ENCODE data around the gene ARHGEF19.

The ARHGEF19 gene

DNA sequence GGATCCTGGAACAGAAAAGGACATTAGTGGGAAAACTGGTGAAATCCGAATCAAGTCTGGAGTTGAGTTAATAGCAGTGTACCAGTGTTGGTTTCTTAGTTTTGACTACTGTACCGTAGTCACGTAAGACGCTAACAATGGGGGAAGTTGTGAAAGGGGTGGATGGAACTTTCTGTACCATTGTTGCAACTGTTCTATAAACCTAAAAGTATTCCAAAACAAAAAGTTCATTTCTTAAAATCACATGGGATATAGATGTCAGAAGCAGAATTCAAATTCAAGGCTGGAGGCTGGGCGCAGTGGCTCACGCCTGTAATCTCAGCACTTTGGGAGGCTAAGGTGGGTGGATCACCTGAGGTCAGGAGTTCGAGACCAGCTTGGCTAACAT lies 16.9 kb downstream of the ARHGEF19 start:
- H3K4me3 ChIP-seq (ENCODE audit: control insufficient read depth, low read depth, low read length) = no peak overlapping the region
- TF ChIP-seq, protein P1, sequence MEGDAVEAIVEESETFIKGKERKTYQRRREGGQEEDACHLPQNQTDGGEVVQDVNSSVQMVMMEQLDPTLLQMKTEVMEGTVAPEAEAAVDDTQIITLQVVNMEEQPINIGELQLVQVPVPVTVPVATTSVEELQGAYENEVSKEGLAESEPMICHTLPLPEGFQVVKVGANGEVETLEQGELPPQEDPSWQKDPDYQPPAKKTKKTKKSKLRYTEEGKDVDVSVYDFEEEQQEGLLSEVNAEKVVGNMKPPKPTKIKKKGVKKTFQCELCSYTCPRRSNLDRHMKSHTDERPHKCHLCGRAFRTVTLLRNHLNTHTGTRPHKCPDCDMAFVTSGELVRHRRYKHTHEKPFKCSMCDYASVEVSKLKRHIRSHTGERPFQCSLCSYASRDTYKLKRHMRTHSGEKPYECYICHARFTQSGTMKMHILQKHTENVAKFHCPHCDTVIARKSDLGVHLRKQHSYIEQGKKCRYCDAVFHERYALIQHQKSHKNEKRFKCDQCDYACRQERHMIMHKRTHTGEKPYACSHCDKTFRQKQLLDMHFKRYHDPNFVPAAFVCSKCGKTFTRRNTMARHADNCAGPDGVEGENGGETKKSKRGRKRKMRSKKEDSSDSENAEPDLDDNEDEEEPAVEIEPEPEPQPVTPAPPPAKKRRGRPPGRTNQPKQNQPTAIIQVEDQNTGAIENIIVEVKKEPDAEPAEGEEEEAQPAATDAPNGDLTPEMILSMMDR (IDR thresholded peaks at IDR 0.05; ENCODE audit: control insufficient read depth, insufficient read depth, low read depth, low read length, missing control alignments) = no peak
- peak; percentile 2 for DNase-seq (ENCODE audit: low read depth)

DNA sequence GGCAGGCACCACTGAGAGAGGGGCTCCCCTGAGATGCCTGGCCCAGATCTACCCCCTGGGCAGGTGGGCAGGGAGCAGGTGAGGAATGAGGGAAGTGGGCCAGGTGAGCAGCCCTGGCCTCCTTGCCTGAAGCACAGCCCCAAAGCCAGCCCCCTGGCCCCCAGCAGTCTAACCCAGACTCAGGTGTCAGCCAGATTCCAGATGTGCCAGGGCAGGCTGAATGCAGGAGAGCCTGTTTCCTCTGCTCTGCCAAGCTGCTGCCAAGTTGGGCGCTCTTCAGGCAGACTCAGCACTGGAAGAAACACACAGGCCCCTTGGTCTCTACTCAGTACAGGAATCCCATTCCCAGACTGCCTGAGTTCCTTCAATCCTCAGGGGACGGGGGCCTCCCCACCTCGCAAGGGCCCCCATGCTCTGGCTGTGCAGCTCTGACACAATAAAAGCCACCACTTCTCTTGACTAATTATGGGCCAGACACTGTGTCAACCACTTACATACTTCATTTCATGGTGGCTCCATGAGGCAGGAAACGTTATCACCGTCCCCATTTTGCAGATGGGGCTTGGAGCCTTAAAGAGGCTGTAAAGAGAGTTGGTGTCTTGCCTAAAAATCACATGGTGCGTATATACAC lies 20.4 kb downstream of the ARHGEF19 start:
- TF ChIP-seq, protein P1 (IDR thresholded peaks at IDR 0.05; ENCODE audit: control insufficient read depth, insufficient read depth, low read depth, low read length, missing control alignments) = no peak
- H3K4me3 ChIP-seq (ENCODE audit: control insufficient read depth, low read depth, low read length) = no peak overlapping the region
- DNase-seq (ENCODE audit: low read depth) = no peak

- TF ChIP-seq, protein P1 (IDR thresholded peaks at IDR 0.05; ENCODE audit: control insufficient read depth, insufficient read depth, low read depth, low read length, missing control alignments) = no peak
- no peak overlapping the region for H3K4me3 ChIP-seq (ENCODE audit: control insufficient read depth, low read depth, low read length)
- no peak for DNase-seq (ENCODE audit: low read depth)
Measured at GRCh38 chr1:16191309-16191708, 21.1 kb downstream of the ARHGEF19 start.

DNA sequence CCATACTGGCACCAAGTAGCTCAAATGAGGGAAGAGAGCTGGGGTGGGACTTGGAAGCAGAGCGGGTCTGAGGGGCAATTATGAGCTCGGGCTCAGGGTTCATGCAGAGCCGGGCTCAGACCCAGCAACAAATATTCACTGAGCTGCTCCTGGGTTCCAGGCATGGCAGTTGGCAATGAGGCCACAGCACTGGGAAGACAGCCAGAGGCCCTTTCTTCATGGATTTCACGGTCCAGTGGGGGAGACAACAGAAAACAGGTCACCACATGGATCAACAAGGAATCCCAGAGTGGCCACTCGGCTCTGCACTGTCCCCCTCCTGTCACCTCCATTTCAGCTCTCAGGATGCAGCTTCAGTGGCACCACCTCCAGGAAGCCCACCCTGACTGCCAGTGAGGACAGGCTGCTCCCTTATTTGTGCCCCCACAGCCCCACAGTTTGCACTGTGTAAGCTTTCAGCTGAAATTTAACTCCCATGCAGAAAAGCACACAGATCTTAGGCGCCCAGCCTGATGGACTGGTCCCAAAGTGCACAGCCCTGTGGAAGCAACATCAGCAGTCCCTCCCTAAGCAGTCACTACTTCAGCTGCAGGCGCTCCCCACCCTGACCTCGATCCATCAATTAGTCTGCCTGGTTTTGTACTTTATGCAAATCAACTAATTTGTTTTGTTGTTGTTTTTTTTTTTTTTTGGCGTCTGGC lies 22.4 kb downstream of the ARHGEF19 start:
- no peak overlapping the region for H3K4me3 ChIP-seq (ENCODE audit: control insufficient read depth, low read depth, low read length)
- DNase-seq (ENCODE audit: low read depth) = no peak
- TF ChIP-seq, protein P1 (IDR thresholded peaks at IDR 0.05; ENCODE audit: control insufficient read depth, insufficient read depth, low read depth, low read length, missing control alignments) = no peak

GRCh38 chr1:16189003-16189402 lies 23.4 kb downstream of the ARHGEF19 start:
- DNase-seq (ENCODE audit: low read depth) = no peak
- H3K4me3 ChIP-seq (ENCODE audit: control insufficient read depth, low read depth, low read length) = no peak overlapping the region
- TF ChIP-seq, protein P1 (IDR thresholded peaks at IDR 0.05; ENCODE audit: control insufficient read depth, insufficient read depth, low read depth, low read length, missing control alignments) = no peak

DNA sequence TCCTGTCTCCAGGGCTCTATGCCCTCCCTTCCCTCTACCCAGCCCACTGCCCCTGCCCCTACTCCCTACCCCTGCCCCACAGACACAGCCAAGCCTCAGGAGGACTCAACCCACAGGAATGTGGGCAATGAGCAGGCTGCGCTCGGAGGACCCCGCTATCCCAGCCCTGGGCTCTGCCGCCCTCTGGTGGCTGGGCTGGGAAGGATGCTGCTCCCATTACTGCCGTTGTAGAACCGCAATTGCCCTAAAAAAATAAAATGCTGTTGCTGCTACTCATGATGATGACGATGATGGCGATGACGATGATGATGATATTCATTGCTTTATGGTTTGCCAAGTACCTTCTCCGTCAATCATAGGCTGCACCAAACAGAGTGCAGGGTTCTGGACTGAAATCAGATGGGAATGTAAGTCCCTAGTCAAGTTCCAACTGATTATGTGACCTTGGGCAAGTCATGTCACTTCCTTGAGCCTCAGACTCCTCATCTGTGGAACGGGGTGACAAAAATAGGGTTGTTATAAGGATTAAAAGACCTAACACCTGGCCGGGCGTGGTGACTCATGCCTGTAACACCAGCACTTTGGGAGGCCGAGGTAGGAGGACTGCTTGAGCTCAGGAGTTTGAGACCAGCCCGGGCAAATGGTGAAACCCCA lies 24.6 kb downstream of the ARHGEF19 start:
- H3K4me3 ChIP-seq (ENCODE audit: control insufficient read depth, low read depth, low read length) = no peak overlapping the region
- TF ChIP-seq, protein P1 (IDR thresholded peaks at IDR 0.05; ENCODE audit: control insufficient read depth, insufficient read depth, low read depth, low read length, missing control alignments) = peak; percentile 99
- peak; percentile 42 for DNase-seq (ENCODE audit: low read depth)
